GM23248 (cell line): ENCODE data around the gene PRPF18.

Experiments
- EZH2 ChIP-seq: fragments of 200-600 bp; sonication (generic); IDR thresholded peaks from 2 replicates; pipeline ENCODE4 v1.6.1; 2018; ENCODE audit warnings: antibody characterized with exemption, mild to moderate bottlenecking; ENCODE audit not compliant: insufficient read depth, poor library complexity, severe bottlenecking
- EZH2phosphoT487 ChIP-seq: fragments of 200-600 bp; sonication (generic); IDR thresholded peaks from 2 replicates; pipeline ENCODE4 v1.6.1; 2018; ENCODE audit warnings: antibody characterized with exemption, moderate library complexity, mild to moderate bottlenecking, low read depth; ENCODE audit not compliant: insufficient read depth

DNA sequence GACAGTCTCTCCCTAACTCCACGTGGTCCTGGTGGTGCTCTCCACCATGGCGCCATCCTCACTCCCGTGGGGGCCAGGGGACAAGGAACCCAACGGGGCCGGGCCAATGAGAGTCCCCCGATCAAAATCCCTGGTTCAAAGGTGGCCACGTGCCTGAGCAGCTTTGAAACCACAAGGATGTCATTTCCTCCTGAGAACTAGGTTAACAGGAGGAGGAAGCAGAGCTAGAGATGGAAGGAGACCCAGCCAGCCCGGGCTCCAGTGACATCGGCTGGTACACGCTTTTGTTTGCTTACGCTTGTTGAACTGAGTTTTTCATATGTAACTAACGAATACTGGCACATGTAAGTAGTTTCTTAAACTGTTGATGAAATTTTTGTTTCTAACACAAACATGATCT, 61.7 kb downstream of the PRPF18 start:
- no peak for TF ChIP-seq EZH2phosphoT487
- TF ChIP-seq EZH2, result no peak
